IPS DF 4.7 (cell line): ENCODE data around the gene NANS.
"Not testable (repeated sequence)": the region's sequence is repeated elsewhere in the genome, so short reads cannot be mapped to it uniquely, and the experiment has no call there.

Experiments
- DNase-seq: peaks from one replicate; pipeline ENCODE4 v3.0.0-alpha.2; 2013; ENCODE audit warnings: low spot score; ENCODE audit errors: extremely low read depth

NANS gene

GRCh38 chr9:98076514-98076890 is 20.0 kb downstream of the NANS start:
- DNase-seq, result not testable (repeated sequence)

- DNase-seq, result no peak
These were observed 22.4 kb downstream of the NANS start for GRCh38 chr9:98078895-98079294.

- DNase-seq, result no peak
These were observed 23.8 kb downstream of the NANS start for GRCh38 chr9:98080326-98080725.

GRCh38 chr9:98080780-98081179 is 24.2 kb downstream of the NANS start:
- DNase-seq, result no peak

GRCh38 chr9:98081477-98082219 is 25.1 kb downstream of the NANS start:
- DNase-seq, result no peak

GRCh38 chr9:98083061-98083501 is 26.5 kb downstream of the NANS start:
- no peak for DNase-seq

GRCh38 chr9:98083566-98084183 is 27.1 kb downstream of the NANS start:
- no peak for DNase-seq

- DNase-seq, result no peak
These were observed 27.9 kb downstream of the NANS start for GRCh38 chr9:98084396-98084795.

- DNase-seq, result no peak
These were observed 28.5 kb downstream of the NANS start for GRCh38 chr9:98085058-98085457.

- DNase-seq, result no peak
These were observed 29.4 kb downstream of the NANS start for GRCh38 chr9:98085944-98086343.

GRCh38 chr9:98086461-98086860 is 29.9 kb downstream of the NANS start:
- DNase-seq, result no peak

GRCh38 chr9:98087420-98088354 is 31.2 kb downstream of the NANS start:
- DNase-seq, result no peak

- DNase-seq, result not testable (repeated sequence)
These were observed 34.1 kb downstream of the NANS start for GRCh38 chr9:98090674-98091073.

GRCh38 chr9:98091735-98092612 is 35.4 kb downstream of the NANS start:
- DNase-seq, result no peak

GRCh38 chr9:98092613-98092931 is 36.0 kb downstream of the NANS start:
- DNase-seq, result no peak

- DNase-seq, result no peak
These were observed 37.8 kb downstream of the NANS start for GRCh38 chr9:98094316-98094715.

GRCh38 chr9:98094851-98095250 is 38.3 kb downstream of the NANS start:
- DNase-seq, result no peak

- DNase-seq, result no peak
These were observed 38.9 kb downstream of the NANS start for GRCh38 chr9:98095401-98095800.

- no peak for DNase-seq
These were observed 39.6 kb downstream of the NANS start for GRCh38 chr9:98096091-98096490.

GRCh38 chr9:98097836-98098235 is 41.3 kb downstream of the NANS start:
- no peak for DNase-seq

- DNase-seq, result no peak
These were observed 42.8 kb downstream of the NANS start for GRCh38 chr9:98099346-98099745.
